DMS153 treated with DMSO at 0.1 percent for 48 hours (cell line): ENCODE results near the gene FBXO34.

Experiments used
- DNase-seq: peaks from one replicate; lab custom pipeline; 2025; ENCODE audit not compliant: unreplicated experiment; lab: John Stamatoyannopoulos, UW

Gene FBXO34, protein sequence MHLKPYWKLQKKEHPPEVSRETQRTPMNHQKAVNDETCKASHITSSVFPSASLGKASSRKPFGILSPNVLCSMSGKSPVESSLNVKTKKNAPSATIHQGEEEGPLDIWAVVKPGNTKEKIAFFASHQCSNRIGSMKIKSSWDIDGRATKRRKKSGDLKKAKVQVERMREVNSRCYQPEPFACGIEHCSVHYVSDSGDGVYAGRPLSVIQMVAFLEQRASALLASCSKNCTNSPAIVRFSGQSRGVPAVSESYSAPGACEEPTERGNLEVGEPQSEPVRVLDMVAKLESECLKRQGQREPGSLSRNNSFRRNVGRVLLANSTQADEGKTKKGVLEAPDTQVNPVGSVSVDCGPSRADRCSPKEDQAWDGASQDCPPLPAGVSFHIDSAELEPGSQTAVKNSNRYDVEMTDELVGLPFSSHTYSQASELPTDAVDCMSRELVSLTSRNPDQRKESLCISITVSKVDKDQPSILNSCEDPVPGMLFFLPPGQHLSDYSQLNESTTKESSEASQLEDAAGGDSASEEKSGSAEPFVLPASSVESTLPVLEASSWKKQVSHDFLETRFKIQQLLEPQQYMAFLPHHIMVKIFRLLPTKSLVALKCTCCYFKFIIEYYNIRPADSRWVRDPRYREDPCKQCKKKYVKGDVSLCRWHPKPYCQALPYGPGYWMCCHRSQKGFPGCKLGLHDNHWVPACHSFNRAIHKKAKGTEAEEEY

DNA sequence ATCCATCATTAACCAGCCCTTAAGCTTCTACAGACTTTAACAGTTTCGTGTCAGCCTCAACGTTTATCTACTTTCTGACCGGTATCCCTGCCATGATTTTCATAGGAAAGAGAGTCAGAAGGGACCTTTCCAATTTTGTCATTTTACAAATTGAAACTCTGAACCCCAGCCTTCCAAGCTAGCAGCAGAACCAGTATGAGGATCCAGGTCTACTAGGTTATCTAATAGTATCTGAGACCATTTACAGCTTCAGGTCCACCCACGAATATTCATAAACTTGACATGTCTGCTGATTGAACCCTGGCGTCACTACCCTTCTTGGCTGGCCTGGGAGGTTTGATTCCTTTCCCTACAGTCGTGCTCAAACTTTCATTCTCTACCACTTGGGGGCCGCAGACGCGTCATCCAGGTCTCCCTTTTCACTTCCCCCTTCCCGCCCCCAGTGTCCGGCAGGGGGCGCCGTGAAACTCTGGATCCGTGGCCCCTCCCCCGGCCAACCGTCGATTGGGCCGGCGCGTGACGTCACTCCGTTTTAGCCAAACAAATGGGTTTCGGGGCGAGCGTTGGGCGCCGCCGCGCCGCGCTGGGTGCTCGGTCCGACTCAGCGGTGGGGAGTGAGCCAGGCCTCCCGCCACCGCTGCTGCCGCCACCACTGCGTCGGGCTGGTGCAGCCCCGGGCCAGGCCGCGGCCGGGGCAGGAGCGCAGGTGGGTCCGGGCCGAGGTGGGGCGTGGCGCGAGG lies at the start of gene FBXO34:
Gene FBXO34, plus strand, starts transcription at position 590 of the 740 bp plus-strand sequence. CDS start 78,970 bp downstream, outside the sequence.
- DNase-seq = peak; percentile 99

DNA sequence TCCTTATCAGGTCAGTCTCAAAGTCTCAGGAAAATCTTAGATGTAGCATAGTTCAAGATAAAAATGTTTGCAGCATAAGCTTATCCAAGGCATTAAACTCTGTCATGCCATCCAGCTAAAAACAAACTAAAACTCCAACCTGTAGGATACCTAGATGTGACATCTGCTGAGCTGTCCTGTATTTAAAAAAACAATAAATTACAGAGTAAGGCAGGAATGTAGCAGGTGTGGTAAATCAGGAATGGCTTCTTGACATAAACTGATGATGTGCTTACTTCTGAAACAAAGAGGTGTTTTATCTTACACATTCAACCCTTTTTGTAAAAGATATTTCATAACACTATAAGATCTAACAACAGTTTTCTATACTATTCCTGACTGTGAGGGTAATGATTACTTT lies 49.3 kb upstream of the FBXO34 start:
- DNase-seq = no peak

DNA sequence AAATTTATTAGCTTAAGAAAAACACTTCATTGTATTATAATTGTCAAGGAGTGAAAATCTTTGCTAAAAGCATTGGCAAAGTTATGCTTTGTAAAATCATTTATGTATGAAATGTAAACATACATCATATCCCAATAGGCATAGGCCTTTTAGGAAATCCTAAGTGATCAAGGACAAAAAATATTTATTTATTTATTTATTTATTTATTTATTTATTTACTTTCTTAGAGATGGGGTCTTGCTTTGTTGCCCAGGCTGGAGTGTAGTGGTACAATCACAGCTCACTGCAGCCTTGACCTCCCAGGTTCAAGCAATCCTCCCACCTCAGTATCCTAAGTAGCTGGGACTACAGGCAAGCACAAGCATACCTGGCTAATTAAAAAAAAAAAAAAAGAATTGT lies 47.9 kb upstream of the FBXO34 start:
- DNase-seq = no peak

DNA sequence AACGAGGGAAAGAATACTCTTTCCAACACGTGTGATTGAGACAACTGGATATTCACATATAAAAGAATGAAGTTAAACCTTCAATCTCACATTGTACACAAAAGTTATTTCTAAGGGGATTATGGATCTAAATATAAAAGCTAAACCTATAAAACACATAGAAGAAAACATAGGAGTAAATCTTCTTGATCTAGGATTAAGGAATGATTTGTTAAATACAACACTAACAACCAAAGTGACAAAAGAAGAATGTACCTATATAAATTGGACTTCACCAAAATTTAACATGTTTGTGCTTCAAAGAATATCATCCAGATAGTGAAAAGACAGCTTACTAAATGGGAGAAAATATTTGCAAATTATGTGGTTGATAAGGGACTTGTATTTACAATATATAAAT lies 43.0 kb upstream of the FBXO34 start:
- no peak for DNase-seq

DNA sequence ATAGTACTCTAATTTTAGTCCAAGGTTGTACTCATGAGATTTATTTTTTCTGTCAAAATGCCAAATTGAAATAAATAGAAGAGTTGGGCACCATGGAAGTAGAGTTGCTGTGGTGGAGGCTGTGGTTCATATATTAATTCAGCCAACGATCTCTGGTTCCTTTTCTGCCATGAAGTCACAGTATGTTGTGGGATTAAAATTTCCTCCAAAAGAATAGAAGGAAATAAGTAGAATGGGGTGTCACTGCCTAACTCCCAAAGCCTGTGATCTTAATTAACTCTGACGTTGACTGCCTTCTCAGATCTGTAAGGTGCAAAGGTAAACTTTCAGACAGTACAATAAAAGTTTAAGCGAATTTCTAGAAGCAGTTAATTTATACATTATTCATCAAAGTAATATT lies 37.6 kb upstream of the FBXO34 start:
- no peak for DNase-seq

DNA sequence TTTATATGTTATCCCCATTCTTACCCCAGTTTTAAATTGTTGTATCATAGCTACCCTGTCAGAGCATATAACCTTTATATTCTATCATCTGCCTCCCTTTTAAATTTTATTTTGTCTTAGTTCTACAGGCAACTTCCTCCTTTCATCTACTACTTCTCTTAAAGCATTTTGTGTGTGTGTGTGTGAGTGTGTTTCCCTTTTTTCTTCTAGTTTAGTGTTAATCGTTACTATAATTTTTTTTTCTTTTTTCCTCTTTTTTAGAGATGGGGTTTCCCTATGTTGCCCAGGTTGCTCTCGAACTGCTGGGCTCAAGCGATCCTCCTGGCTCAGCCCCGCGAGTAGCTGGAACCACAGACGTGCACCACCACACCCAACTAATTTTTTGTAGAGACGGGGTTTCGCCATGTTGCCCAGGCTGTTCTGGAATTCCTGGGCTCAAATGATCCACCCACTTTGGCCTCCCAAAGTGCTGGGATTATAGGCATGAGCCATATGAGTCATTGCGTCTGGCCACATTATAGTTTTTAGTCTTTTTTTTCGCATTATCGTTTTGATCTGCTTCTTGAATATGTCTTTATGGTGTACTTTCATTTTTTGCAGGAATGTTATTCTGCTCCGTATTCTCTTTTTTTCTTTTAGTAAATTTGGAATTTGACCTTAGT lies 33.1 kb upstream of the FBXO34 start:
- no peak for DNase-seq

DNA sequence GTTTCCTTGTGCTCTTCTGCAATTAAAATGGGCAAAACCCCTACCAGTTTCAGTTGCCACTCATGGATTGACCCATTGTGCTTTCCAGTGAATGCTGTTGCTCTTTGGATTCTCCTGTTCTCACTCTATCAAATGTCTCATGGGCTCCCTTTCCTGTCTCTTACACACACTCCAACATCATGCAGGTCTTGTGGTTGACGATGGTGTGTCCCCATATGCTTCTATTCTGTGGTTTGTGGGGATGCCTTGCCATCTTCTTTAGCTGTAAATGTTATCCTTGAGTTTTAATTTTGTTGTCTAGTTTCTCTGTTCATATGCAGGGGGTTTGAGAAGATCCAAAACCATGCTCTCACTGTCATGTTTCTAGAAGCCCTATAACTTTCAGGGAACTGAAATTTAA lies 31.9 kb upstream of the FBXO34 start:
- no peak for DNase-seq

DNA sequence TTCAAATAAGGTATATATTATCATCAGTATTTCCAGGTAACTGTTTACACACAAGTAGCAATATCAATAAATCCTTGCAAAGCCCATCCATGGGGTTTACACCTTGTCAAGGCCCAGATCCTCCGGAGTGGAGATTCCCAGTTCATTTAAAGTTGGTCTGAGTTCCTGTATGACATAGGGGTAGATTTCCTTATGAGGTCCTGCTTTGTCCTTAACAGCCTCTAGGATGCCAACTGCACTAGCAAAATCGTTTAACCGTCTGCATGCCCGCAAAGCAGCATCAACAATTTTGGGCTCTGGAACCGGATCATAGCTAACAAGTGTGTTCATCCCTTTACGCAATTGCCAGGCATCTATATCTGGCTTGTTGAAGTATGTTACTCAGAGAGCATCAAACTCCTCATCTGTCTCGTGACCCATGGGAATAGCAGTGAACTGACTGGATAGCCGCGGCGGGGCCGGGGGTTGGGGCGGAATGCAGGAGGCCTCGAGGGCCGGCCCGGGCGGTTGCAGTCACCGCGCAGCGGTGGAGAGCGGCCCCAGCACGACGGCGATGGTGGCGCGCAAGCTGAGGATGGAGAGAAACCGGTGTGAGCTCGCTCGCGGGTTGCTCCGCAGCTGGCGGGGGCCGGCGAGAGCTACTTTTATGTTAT lies 30.6 kb upstream of the FBXO34 start:
- DNase-seq = no peak

DNA sequence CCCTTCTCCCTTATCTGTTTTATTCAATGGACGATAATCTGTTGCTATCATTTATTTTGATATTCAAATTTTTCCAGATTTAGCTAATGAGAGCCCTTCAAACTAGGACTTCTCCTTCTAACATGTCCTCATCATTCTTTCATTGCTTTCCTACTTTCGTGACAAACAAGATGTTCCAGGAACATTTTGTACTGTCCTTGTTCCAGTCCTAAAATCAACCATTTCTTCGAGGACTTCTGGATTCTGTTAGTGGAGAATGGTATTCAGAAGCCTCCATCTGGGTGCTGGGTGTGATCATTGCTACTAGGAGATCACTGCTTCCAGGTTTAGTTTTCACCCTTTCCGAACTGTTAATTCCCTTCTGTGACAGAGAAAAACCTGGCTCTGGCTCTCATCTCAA lies 29.5 kb upstream of the FBXO34 start:
- no peak for DNase-seq

DNA sequence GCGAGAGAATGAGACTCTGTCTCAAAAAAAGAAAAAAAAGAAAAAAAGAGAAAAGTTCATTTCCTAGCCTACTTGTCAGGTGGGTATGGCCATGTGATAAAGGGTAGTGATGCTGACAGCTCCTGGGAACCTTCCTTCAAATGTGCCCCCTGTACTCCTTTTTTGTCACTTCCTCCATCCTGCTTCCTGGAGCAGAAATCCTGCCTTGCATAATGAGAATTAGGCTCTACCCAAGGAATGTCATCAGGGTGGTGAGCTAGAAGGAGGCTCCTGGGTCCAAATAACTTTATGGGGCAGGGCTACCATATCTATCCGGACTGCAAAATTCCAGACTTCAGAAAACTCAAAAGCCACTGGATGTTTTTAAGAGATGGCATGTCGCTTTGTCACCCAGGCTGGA lies 27.8 kb upstream of the FBXO34 start:
- DNase-seq = no peak

DNA sequence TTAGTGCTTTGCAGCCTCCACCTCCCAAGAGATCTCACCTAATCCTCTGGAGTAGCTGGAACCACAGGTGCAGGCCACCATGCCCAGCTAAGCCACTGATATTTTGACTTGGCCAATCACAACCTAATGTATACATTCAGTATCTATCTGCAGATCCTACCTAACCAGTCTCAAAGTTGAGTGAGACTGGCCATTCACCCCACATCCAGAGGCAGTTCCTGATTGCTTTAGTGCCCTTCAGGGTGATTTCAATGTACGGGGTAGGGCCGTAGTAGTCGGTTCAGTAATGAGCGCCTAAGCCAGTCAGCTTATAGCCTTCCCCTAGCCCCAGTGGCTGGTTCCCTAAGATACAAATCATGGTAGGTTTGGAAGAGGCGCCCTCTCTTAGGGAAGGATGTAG lies 27.4 kb upstream of the FBXO34 start:
- no peak for DNase-seq

DNA sequence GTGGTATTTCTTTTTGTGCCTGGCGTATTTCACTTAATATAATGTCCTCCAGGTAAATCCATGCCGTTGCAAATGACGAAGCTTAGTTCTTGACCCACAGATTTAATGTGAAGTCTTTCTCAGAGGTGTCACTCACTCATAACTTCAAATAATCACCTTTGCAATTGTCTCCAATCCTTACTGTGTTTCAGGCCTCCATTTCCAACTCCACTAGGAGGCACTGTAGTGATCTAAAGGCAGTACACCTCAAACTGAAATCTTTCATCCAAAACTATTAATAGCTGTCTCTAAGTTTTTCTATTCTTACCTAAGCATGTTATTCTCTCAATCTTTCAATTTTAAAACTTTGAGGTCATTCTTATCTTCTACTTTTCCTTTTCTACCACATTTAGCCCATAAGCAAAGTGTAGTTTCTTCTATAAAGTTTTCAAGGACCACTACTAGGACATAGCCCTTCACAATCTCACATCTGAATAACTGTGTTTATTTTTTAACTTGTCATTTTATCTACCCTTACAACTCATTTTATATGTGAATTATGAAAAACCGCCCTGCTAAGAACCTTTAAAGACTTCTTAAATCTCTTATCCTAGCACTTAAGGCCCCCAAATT lies 25.5 kb upstream of the FBXO34 start:
- DNase-seq = no peak

DNA sequence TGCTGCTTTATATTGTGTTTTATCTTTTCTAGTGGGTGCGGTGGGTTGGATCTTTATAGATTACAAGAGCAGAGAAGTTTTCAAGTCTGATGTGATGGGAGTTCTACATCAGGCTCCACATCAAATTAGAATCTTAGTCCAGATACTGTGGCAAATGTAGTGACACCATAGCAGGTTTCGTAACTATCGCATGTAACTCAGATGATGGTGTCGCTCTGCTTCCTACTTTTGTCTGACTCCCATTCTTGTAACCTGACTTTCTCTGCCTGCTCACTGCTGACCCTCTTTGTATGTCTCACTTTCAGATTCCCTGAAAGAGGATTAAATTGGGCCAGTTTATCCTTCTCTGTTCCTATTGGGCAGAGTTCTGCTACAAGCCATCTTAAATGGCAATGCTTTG lies 22.8 kb upstream of the FBXO34 start:
- no peak for DNase-seq

DNA sequence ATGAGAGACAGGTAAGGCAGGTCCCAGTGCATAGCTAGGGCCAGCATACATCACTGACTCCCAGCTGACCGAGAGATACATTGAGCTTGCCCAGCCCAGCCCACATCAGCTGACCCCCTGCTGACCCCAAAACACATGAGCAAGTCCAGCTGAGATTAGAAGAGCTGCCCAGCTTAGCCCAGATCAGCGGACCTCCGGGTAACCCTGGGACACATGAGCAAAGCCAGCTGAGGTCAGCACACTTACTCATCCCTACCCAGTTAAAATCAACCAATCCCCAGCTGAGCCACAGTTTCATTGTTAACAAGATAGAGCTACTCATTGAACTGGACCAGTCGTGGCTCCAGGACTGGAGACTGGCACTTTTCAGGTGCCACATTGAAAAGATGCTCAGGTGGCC lies 21.8 kb upstream of the FBXO34 start:
- no peak for DNase-seq

DNA sequence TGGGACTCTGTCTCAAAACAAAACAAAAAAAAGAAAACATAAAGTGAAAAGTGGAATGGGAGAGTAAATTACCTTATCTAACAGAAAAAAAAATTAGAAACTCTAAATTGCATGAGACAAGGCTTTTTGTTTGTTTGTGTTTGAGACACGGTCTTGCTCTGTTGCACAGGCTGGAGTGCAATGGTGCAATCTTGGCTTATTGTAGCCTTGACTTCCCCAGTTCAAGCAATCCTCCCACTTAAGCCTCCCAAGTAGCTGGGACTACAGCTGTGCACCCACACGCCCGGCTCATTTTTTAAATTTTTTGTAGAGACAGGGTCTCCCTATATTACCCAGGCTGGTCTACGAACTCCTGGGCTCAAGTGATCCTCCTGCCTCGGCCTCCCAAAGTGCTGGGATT lies 17.9 kb upstream of the FBXO34 start:
- DNase-seq = no peak

DNA sequence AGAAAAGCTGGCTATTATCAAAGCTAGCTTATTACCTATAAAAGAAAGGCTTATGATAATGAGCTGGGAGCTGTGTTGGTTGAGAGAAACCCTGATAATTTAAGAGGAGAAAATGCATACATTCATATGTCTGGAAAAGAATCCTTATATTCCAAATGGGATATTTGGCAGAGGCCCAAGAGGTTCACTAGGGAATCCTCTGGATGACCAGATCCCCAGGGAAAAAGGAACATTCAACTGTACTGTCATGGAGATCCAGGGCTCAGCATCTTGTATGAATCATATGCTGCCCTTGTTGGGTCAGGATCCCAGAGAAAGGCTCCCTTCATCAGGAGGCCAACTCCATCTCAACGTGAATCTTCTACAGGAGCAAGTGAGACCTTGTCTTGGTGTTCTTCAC lies 16.6 kb upstream of the FBXO34 start:
- no peak for DNase-seq

DNA sequence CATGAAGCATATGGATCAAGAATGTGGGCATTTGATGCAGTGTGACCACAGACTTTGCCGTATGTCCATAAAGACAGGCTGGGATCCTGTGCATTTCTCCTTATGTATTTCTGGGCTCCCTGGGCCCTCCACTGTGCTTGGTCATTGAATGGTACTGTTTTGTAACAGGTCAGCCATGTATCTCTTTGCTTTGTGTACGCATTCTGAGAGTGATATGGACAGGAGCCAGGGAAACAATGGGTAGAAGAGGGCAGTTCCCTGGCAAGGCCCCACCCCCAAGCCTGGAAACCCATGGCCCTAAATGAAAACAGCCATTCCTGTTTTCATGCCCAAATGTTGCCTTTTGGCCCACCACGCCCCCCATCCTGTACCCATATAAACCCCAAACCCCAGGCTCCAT lies 15.2 kb upstream of the FBXO34 start:
- no peak for DNase-seq

DNA sequence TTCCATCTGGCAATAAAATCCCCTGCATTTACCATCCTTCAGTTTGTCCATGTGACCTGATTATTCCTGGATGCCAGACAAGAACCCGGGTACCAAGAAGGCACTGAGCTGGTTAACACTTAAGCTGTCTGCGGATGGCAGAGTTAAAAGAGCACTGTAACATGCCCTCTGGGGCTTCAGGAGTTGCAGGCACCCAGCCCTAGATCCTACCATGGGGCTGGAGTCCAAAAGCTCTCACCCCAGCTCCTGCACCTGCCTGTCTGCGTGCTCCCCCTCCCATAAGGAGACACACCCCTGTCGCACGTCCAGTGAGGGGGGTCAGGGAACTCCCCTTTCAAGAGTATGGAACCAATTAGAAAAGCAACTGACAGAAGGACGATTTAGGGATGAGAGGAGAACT lies 14.6 kb upstream of the FBXO34 start:
- DNase-seq = no peak

DNA sequence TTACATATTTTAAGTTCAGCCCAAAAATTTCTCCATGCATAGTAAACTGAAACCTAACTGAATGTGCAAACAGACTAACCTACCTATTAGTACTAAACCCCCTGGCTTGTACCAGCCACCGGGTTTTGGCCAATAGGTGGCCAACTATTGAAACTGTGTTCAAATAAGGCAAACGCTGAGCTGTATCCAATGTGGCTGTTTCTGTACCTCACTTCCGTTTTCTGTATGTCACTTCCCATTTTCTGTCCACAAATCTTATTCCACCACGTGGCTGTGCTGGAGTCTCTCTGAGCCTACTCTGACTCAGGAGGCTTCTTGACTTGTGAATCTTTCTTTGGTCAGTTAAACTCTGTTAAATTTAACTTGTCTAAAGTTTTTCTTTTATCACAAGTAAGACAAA lies 6.0 kb upstream of the FBXO34 start:
- DNase-seq = no peak

DNA sequence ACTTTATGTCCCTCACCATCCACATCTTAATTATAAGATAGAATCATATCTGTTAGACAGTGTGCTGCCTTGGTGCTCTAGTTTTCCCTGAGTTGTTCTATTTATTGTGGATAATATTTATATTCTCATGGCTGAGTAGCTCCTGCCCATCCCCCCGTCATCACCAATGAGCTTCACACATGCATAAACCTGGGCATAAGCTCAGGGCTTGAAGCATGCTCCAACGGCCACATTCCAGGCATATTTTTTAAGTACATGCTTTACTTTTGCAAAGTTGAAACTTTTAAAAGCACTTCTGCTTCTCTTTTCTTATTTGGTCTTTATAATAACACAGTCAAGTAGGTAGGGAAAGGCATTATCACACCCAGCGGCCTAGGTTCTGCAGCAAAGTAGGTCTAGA lies 3.4 kb upstream of the FBXO34 start:
- no peak for DNase-seq
